Activated CD4-positive, alpha-beta memory T cell treated with anti-CD3 and anti-CD28 coated beads, Interleukin-2, amount 10 ng/mL, durations not matched to agents 7 days and 5 days (primary cell): ENCODE measurements around the gene RIOK1. TPM values are rescaled to one million over a fixed set of nuclear protein-coding genes. Genes with fewer than 3 reads are reported as not detected.
"Not testable (repeated sequence)": the region's sequence is repeated elsewhere in the genome, so short reads cannot be mapped to it uniquely, and the experiment has no call there.

Source experiments
- CTCF ChIA-PET: fragments of 350-600 bp; sonication (Branson Sonifier 250); formaldehyde crosslinking; loops from one replicate; lab custom pipeline; 2021; ENCODE audit warnings: antibody characterized with exemption, inconsistent platforms; lab: Charles Lee
- POLR2A ChIA-PET: fragments of 350-600 bp; sonication (Branson Sonifier 250); formaldehyde crosslinking; loops from one replicate; lab custom pipeline; 2021; ENCODE audit warnings: antibody characterized with exemption; lab: Charles Lee
- DNase-seq: peaks from one replicate; pipeline ENCODE4 v3.0.0-alpha.2; 2020
- H3K27ac Mint-ChIP-seq: one replicate; pipeline ENCODE4 v1.8.0; 2021; ENCODE audit warnings: mild to moderate bottlenecking, mixed read lengths
- H3K27me3 Mint-ChIP-seq: one replicate; pipeline ENCODE4 v1.8.0; 2021; ENCODE audit warnings: mixed read lengths
- H3K36me3 Mint-ChIP-seq: one replicate; pipeline ENCODE4 v1.8.0; 2021; ENCODE audit warnings: low read depth, mixed read lengths
- H3K4me1 Mint-ChIP-seq: one replicate; pipeline ENCODE4 v1.8.0; 2021; ENCODE audit warnings: mixed read lengths
- H3K4me3 Mint-ChIP-seq: one replicate; pipeline ENCODE4 v1.8.0; 2021; ENCODE audit warnings: mild to moderate bottlenecking, mixed read lengths
- H3K9me3 Mint-ChIP-seq: one replicate; pipeline ENCODE4 v1.8.0; 2021; ENCODE audit warnings: mixed read lengths
- total RNA-seq, 2 experiments: library from RNA; stranded (reverse); gene quantifications; one replicate each; pipeline ENCODE4 v1.2.3, GENCODE V29; 2021

RIOK1 gene
- total RNA-seq: 10 to 100 TPM; 23.4 to 27.0 TPM

GRCh38 chr6:7389451-7390225, at the start of gene RIOK1, which contains the start of gene CAGE1:
TSS of gene RIOK1 (plus strand) at chr6:7389808. CDS start at chr6:7390003, 195 bp downstream.
TSS of gene CAGE1 (minus strand) at chr6:7389742. CDS start at chr6:7387173, 2,569 bp downstream.
- H3K4me3 Mint-ChIP-seq: peak within 1 kb of the TSS; percentile 85
- H3K27ac Mint-ChIP-seq: peak within 1 kb of the TSS; percentile 94
- peaks cover 17% of the 10 kb centered on the region for H3K36me3 Mint-ChIP-seq
- no peaks in the 10 kb centered on the region for H3K9me3 Mint-ChIP-seq
- POLR2A ChIA-PET: interaction anchor here (0.9 to 5.6 kb wide), 11 partner anchors 12 to 712 kb away, joined by 3 to 61 read pairs (median 4); partner anchors contain the start of genes BLOC1S5, EEF1E1, SNRNP48 and SSR1
- peak; percentile 96 for DNase-seq
- CTCF ChIA-PET: interaction anchor here (0.7 to 4.5 kb wide), 8 partner anchors 12 to 713 kb away, joined by 3 to 28 read pairs (median 4); partner anchors contain the start of gene SNRNP48
- peaks cover 41% of the 10 kb centered on the region for H3K4me1 Mint-ChIP-seq
- H3K27me3 Mint-ChIP-seq: no peaks in the 10 kb centered on the region

GRCh38 chr6:7341271-7341670, 48.3 kb upstream of the RIOK1 start:
- no peaks in the 10 kb centered on the region for H3K9me3 Mint-ChIP-seq
- peaks cover 16% of the 10 kb centered on the region for H3K27me3 Mint-ChIP-seq
- POLR2A ChIA-PET: no interaction called here
- no peak for DNase-seq
- CTCF ChIA-PET: no interaction called here
- H3K4me1 Mint-ChIP-seq: peaks cover 3% of the 10 kb centered on the region
- H3K27ac Mint-ChIP-seq: no peak overlapping the region
- H3K4me3 Mint-ChIP-seq: no peak overlapping the region
- no peaks in the 10 kb centered on the region for H3K36me3 Mint-ChIP-seq

- H3K36me3 Mint-ChIP-seq: no peaks in the 10 kb centered on the region
- no peak overlapping the region for H3K4me3 Mint-ChIP-seq
- H3K4me1 Mint-ChIP-seq: peaks cover 3% of the 10 kb centered on the region
- no peak for DNase-seq
- peaks cover 11% of the 10 kb centered on the region for H3K27me3 Mint-ChIP-seq
- ChIA-PET POLR2A (no interaction called here), CTCF (no interaction called here)
- no peak overlapping the region for H3K27ac Mint-ChIP-seq
- no peaks in the 10 kb centered on the region for H3K9me3 Mint-ChIP-seq
Observed at GRCh38 chr6:7341989-7342742, 47.4 kb upstream of the RIOK1 start.

- CTCF ChIA-PET: no interaction called here
- no peak overlapping the region for H3K4me3 Mint-ChIP-seq
- no peak for DNase-seq
- H3K36me3 Mint-ChIP-seq: no peaks in the 10 kb centered on the region
- H3K9me3 Mint-ChIP-seq: no peaks in the 10 kb centered on the region
- POLR2A ChIA-PET: no interaction called here
- peaks cover 11% of the 10 kb centered on the region for H3K27me3 Mint-ChIP-seq
- no peak overlapping the region for H3K27ac Mint-ChIP-seq
- peaks cover 3% of the 10 kb centered on the region for H3K4me1 Mint-ChIP-seq
Observed at GRCh38 chr6:7343546-7344475, 45.8 kb upstream of the RIOK1 start.

- H3K4me3 Mint-ChIP-seq, H3K27ac Mint-ChIP-seq, DNase-seq, H3K4me1 Mint-ChIP-seq, POLR2A ChIA-PET, H3K36me3 Mint-ChIP-seq, CTCF ChIA-PET, H3K9me3 Mint-ChIP-seq: not testable (repeated sequence)
- H3K27me3 Mint-ChIP-seq: peaks cover 11% of the 10 kb centered on the region
Observed at GRCh38 chr6:7344773-7345450, 44.7 kb upstream of the RIOK1 start.

GRCh38 chr6:7347551-7347997, 42.0 kb upstream of the RIOK1 start:
- CTCF ChIA-PET, H3K4me3 Mint-ChIP-seq, H3K36me3 Mint-ChIP-seq, H3K9me3 Mint-ChIP-seq, POLR2A ChIA-PET, H3K27ac Mint-ChIP-seq, H3K4me1 Mint-ChIP-seq, DNase-seq: not testable (repeated sequence)
- peaks cover 32% of the 10 kb centered on the region for H3K27me3 Mint-ChIP-seq

GRCh38 chr6:7350591-7350990, 39.0 kb upstream of the RIOK1 start:
- CTCF ChIA-PET, H3K27ac Mint-ChIP-seq, H3K9me3 Mint-ChIP-seq, POLR2A ChIA-PET, H3K4me3 Mint-ChIP-seq, DNase-seq, H3K36me3 Mint-ChIP-seq, H3K4me1 Mint-ChIP-seq: not testable (repeated sequence)
- H3K27me3 Mint-ChIP-seq: peaks cover 44% of the 10 kb centered on the region

GRCh38 chr6:7351916-7352315, 37.7 kb upstream of the RIOK1 start:
- H3K27ac Mint-ChIP-seq, CTCF ChIA-PET, POLR2A ChIA-PET, DNase-seq, H3K9me3 Mint-ChIP-seq, H3K4me1 Mint-ChIP-seq, H3K4me3 Mint-ChIP-seq, H3K36me3 Mint-ChIP-seq: not testable (repeated sequence)
- H3K27me3 Mint-ChIP-seq: peaks cover 49% of the 10 kb centered on the region

- ChIA-PET CTCF (interaction anchor here (1.5 kb wide), 1 partner anchor 161 kb away, joined by 4 read pairs; no protein-coding TSS in a partner anchor), POLR2A (no interaction called here)
- H3K36me3 Mint-ChIP-seq: no peaks in the 10 kb centered on the region
- H3K27ac Mint-ChIP-seq: no peak overlapping the region
- no peaks in the 10 kb centered on the region for H3K9me3 Mint-ChIP-seq
- H3K4me1 Mint-ChIP-seq: no peaks in the 10 kb centered on the region
- no peak overlapping the region for H3K4me3 Mint-ChIP-seq
- H3K27me3 Mint-ChIP-seq: peaks cover 16% of the 10 kb centered on the region
- no peak for DNase-seq
Observed at GRCh38 chr6:7367408-7367807, 22.2 kb upstream of the RIOK1 start.

GRCh38 chr6:7373739-7374138, 15.9 kb upstream of the RIOK1 start:
- H3K27ac Mint-ChIP-seq: no peak overlapping the region
- POLR2A ChIA-PET: no interaction called here
- CTCF ChIA-PET: no interaction called here

GRCh38 chr6:7377961-7378360, 11.6 kb upstream of the RIOK1 start:
- Mint-ChIP-seq H3K9me3 (no peaks in the 10 kb centered on the region), H3K27me3 (peaks cover 12% of the 10 kb centered on the region), H3K36me3 (no peaks in the 10 kb centered on the region), H3K4me1 (peaks cover 4% of the 10 kb centered on the region), H3K4me3 (no peak overlapping the region), H3K27ac (no peak overlapping the region)
- CTCF ChIA-PET: interaction anchor here (1.2 kb wide), 1 partner anchor 11 kb away, joined by 3 read pairs; the partner anchor contains the start of genes CAGE1 and RIOK1
- POLR2A ChIA-PET: interaction anchor here (1.5 kb wide), 1 partner anchor 11 kb away, joined by 4 read pairs; the partner anchor contains the start of genes CAGE1 and RIOK1
- no peak for DNase-seq

More at GRCh38 chr6:7373739-7374138, 15.9 kb upstream of the RIOK1 start:
- DNase-seq: no peak
- no peaks in the 10 kb centered on the region for H3K36me3 Mint-ChIP-seq
- peaks cover 13% of the 10 kb centered on the region for H3K27me3 Mint-ChIP-seq
- peaks cover 4% of the 10 kb centered on the region for H3K4me1 Mint-ChIP-seq
- no peaks in the 10 kb centered on the region for H3K9me3 Mint-ChIP-seq
- H3K4me3 Mint-ChIP-seq: no peak overlapping the region

GRCh38 chr6:7378740-7379139, 10.9 kb upstream of the RIOK1 start:
- H3K36me3 Mint-ChIP-seq: no peaks in the 10 kb centered on the region
- DNase-seq: no peak
- H3K4me1 Mint-ChIP-seq: peaks cover 3% of the 10 kb centered on the region
- ChIA-PET CTCF (no interaction called here), POLR2A (no interaction called here)
- H3K4me3 Mint-ChIP-seq: no peak overlapping the region
- peaks cover 12% of the 10 kb centered on the region for H3K27me3 Mint-ChIP-seq
- no peak overlapping the region for H3K27ac Mint-ChIP-seq
- H3K9me3 Mint-ChIP-seq: no peaks in the 10 kb centered on the region
